Central memory CD8-positive, alpha-beta T cell (primary cell): Measurements from ENCODE around the gene PHF13.
A peak's percentile ranks its signal among the peaks of the same experiment; 100 is the strongest.

Experiments used
- ATAC-seq: fragments of 150-1000 bp; cut with Tn5 transposase; replicated peaks from 2 replicates; pipeline ENCODE4 v1.10.0; 2022; ENCODE audit warnings: mild to moderate bottlenecking, moderate FRiP score, moderate number of reproducible peaks; ENCODE audit not compliant: poor library complexity, severe bottlenecking; ENCODE audit errors: extremely low read depth
- DNase-seq, 2 donors: peaks; one replicate each; pipeline ENCODE4 v3.0.0; 2021; ENCODE audit warnings: low spot score in 2 of 2
- H3K27ac Mint-ChIP-seq: one replicate; pipeline ENCODE4 v1.8.0; 2022; ENCODE audit warnings: low read depth, mild to moderate bottlenecking, moderate library complexity, mixed read lengths
- H3K27me3 Mint-ChIP-seq: one replicate; pipeline ENCODE4 v1.8.0; 2022; ENCODE audit warnings: mixed read lengths
- H3K36me3 Mint-ChIP-seq: one replicate; pipeline ENCODE4 v1.8.0; 2022; ENCODE audit warnings: mild to moderate bottlenecking, moderate library complexity, mixed read lengths; ENCODE audit not compliant: insufficient read depth
- H3K4me1 Mint-ChIP-seq: one replicate; pipeline ENCODE4 v1.8.0; 2022; ENCODE audit warnings: mixed read lengths
- H3K4me3 Mint-ChIP-seq: one replicate; pipeline ENCODE4 v1.8.0; 2022; ENCODE audit warnings: mild to moderate bottlenecking, moderate library complexity, mixed read lengths
- H3K9me3 Mint-ChIP-seq: one replicate; pipeline ENCODE4 v1.8.0; 2022; ENCODE audit warnings: mixed read lengths

PHF13 gene

GRCh38 chr1:6621429-6622391 lies 8.2 kb downstream of the PHF13 start:
- Mint-ChIP-seq H3K36me3 (peaks cover 14% of the 10 kb centered on the region), H3K9me3 (no peaks in the 10 kb centered on the region), H3K4me1 (peaks cover 9% of the 10 kb centered on the region), H3K27me3 (no peaks in the 10 kb centered on the region), H3K27ac (no peak overlapping the region), H3K4me3 (no peak overlapping the region)
- ATAC-seq (no peak), DNase-seq (no peak)

GRCh38 chr1:6622396-6623152 lies 9.0 kb downstream of the PHF13 start:
- Mint-ChIP-seq H3K9me3 (no peaks in the 10 kb centered on the region), H3K4me1 (peaks cover 16% of the 10 kb centered on the region), H3K27ac (no peak overlapping the region), H3K36me3 (peaks cover 15% of the 10 kb centered on the region), H3K4me3 (no peak overlapping the region), H3K27me3 (no peaks in the 10 kb centered on the region)
- no peak for ATAC-seq
- DNase-seq: no peak

- no peaks in the 10 kb centered on the region for H3K27me3 Mint-ChIP-seq
- H3K4me1 Mint-ChIP-seq: peaks cover 23% of the 10 kb centered on the region
- DNase-seq (no peak), ATAC-seq (no peak)
- peaks cover 17% of the 10 kb centered on the region for H3K36me3 Mint-ChIP-seq
- H3K4me3 Mint-ChIP-seq: peak overlapping the region; percentile 42
- no peak overlapping the region for H3K27ac Mint-ChIP-seq
- no peaks in the 10 kb centered on the region for H3K9me3 Mint-ChIP-seq
Observed at GRCh38 chr1:6623269-6623965, 9.9 kb downstream of the PHF13 start.

GRCh38 chr1:6624710-6625583 lies 11.4 kb downstream of the PHF13 start, which contains the start of gene THAP3:
Gene THAP3, plus strand, starts transcription at chr1:6624868. Its CDS starts 351 bp downstream, at chr1:6625219.
- Mint-ChIP-seq H3K27ac (peak within 1 kb of the TSS; percentile 81), H3K27me3 (no peaks in the 10 kb centered on the region), H3K4me3 (peak within 1 kb of the TSS; percentile 87), H3K9me3 (no peaks in the 10 kb centered on the region), H3K4me1 (peaks cover 30% of the 10 kb centered on the region), H3K36me3 (peaks cover 22% of the 10 kb centered on the region)
- ATAC-seq (peak; percentile 97), DNase-seq (peak; percentile 75 to 76)

- Mint-ChIP-seq H3K27me3 (no peaks in the 10 kb centered on the region), H3K4me3 (peak overlapping the region; percentile 87), H3K9me3 (no peaks in the 10 kb centered on the region), H3K4me1 (peaks cover 32% of the 10 kb centered on the region), H3K27ac (peak overlapping the region; percentile 81), H3K36me3 (peaks cover 25% of the 10 kb centered on the region)
- ATAC-seq (peak; percentile 30), DNase-seq (no peak)
Observed at GRCh38 chr1:6625584-6626149, 12.1 kb downstream of the PHF13 start.

- DNase-seq (no peak), ATAC-seq (no peak)
- H3K9me3 Mint-ChIP-seq: no peaks in the 10 kb centered on the region
- H3K36me3 Mint-ChIP-seq: peaks cover 26% of the 10 kb centered on the region
- H3K4me3 Mint-ChIP-seq: peak overlapping the region; percentile 87
- peaks cover 32% of the 10 kb centered on the region for H3K4me1 Mint-ChIP-seq
- H3K27me3 Mint-ChIP-seq: no peaks in the 10 kb centered on the region
- no peak overlapping the region for H3K27ac Mint-ChIP-seq
Observed at GRCh38 chr1:6627031-6627430, 13.5 kb downstream of the PHF13 start.

GRCh38 chr1:6627841-6628545 lies 14.5 kb downstream of the PHF13 start:
- H3K27me3 Mint-ChIP-seq: no peaks in the 10 kb centered on the region

GRCh38 chr1:6628971-6629479 lies 15.5 kb downstream of the PHF13 start:
- Mint-ChIP-seq H3K27ac (no peak overlapping the region), H3K27me3 (no peaks in the 10 kb centered on the region), H3K4me3 (no peak overlapping the region), H3K4me1 (peaks cover 32% of the 10 kb centered on the region), H3K9me3 (no peaks in the 10 kb centered on the region), H3K36me3 (peaks cover 35% of the 10 kb centered on the region)
- ATAC-seq (no peak), DNase-seq (no peak)

More at GRCh38 chr1:6627841-6628545, 14.5 kb downstream of the PHF13 start:
- Mint-ChIP-seq H3K9me3 (no peaks in the 10 kb centered on the region), H3K36me3 (peaks cover 27% of the 10 kb centered on the region), H3K4me1 (peaks cover 32% of the 10 kb centered on the region), H3K27ac (no peak overlapping the region), H3K4me3 (peak overlapping the region; percentile 87)
- ATAC-seq (no peak), DNase-seq (no peak)

GRCh38 chr1:6630027-6630426 lies 16.5 kb downstream of the PHF13 start:
- no peak for ATAC-seq
- DNase-seq: no peak
- no peaks in the 10 kb centered on the region for H3K27me3 Mint-ChIP-seq
- peaks cover 38% of the 10 kb centered on the region for H3K36me3 Mint-ChIP-seq
- no peak overlapping the region for H3K27ac Mint-ChIP-seq
- H3K4me3 Mint-ChIP-seq: no peak overlapping the region
- H3K4me1 Mint-ChIP-seq: peaks cover 32% of the 10 kb centered on the region
- no peaks in the 10 kb centered on the region for H3K9me3 Mint-ChIP-seq

GRCh38 chr1:6631058-6631457 lies 17.5 kb downstream of the PHF13 start:
- ATAC-seq (no peak), DNase-seq (no peak)
- Mint-ChIP-seq H3K9me3 (no peaks in the 10 kb centered on the region), H3K4me3 (no peak overlapping the region), H3K4me1 (peaks cover 31% of the 10 kb centered on the region), H3K27me3 (no peaks in the 10 kb centered on the region), H3K27ac (no peak overlapping the region), H3K36me3 (peaks cover 39% of the 10 kb centered on the region)
